RCC 7860 (cell line): Measurements from ENCODE around the gene GPR15.
"Not testable (repeated sequence)": the region's sequence is repeated elsewhere in the genome, so short reads cannot be mapped to it uniquely, and the experiment has no call there.

Experiments used
- DNase-seq: peaks from one replicate; pipeline ENCODE4 v3.0.0-alpha.2; 2015; ENCODE audit warnings: low spot score
- FAIRE-seq: peaks from 2 replicates; lab custom pipeline; 2012; peaks lifted over from hg19 to GRCh38; lab: Jason Lieb, UNC

GPR15 gene

DNA sequence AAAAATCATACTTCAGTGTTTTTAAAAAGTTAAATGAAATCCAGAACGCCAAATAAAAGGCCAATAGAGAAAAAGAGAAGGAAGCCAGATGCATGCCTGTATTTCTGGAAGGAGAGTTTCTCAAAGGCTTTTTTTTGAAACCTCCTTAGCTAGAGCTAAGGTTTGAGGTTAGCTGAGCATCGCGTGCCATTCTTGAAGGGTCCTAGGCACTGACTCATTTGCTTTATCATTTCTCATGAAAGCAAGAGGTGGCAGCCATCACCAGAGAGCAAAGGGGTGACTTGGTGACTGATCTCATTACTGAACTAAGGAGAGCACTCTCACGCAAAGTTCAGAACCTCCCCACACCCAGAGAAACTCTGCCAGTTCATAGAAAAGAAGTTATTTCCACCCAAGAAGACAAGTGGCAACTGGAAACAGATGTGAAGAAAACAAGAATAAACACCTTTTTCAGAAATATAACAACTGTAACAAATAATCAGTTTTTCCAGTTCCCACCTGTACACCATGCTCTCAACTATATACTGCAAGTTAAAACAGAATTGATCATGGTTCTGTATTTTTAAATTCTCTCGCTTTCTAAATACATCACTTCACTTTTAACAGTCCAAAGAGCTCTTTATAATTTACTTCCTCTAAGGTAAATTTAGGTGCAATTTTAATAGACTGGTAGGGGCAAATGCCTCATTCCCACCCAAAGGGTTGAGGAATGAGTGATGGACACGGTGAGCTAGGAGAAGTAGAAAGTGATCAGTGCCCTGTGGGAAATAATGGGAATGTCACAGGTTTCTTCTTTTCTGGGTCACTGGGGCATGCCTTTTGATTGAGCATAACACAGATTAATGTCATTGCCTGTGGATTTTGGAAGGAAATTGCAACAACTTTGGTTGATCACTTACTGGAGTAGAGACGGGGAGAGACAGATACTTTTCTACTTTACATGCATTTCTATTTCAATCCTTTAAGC is 24.7 kb downstream of the GPR15 start:
- FAIRE-seq (peak; percentile 88), DNase-seq (peak; percentile 79)

DNA sequence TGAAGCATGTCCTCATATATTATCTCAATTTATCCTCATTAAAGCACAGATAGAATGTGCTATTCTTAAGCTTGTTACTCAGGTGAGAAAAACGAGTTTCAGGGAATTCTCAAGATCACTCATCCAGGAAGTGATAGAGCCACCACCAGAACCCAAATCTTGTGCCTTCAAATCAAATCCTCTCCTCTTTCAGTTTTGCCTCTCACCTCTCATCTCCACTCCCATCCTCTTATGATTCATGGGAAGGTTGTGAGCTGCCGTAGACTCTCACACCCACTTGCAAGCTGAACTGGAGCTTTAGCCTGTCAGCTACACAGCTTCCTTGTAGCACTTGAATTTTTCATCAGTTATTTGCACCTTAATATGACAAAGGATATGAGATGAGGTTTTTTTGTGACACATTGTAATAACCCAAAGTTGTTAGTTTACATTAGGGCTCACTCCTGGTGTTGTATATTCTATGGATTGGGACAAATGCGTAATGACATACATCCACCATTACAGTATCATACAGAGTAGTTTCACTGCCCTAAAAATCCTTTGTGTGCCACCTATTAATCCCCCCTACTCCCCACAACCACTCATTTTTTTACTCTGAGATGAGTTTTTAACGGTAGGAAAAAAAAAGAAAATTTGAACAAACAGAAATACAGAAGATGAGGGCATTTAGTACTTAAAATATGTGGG is 25.7 kb downstream of the GPR15 start:
- peak; percentile 17 for DNase-seq
- FAIRE-seq: peak; percentile 41

DNA sequence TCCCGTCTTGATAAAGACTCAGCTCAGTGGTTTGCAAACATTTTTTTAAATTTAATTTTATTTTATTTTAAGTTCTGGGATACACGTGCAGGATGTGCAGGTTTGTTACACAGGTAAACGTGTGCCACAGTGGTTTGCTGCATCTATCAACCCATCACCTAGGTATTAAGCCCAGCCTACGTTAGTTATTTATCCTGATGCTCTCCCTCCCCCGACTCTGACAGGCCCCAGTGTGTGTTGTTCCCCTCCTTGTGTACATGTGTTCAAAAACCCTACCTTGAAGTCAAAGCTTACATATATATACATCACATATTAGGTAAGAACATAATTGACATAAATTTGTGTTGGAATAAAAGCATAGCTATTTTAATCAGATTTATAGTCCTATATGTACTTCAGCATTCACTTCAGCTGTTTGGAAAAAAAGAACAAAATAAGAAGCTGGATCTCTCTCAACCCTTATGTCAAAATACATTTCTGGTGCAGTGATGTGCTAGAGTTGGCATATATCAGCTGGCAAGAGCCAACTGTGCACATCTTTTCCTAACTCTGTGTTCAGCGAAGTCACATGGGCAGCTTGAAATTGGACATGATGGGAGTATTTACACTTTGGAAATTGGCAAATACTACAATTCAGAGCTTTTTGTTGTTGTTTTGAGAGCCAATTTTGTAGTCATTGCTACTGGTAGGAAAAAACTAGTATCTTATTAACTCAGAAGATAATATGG is 26.5 kb downstream of the GPR15 start:
- FAIRE-seq: no peak
- no peak for DNase-seq

DNA sequence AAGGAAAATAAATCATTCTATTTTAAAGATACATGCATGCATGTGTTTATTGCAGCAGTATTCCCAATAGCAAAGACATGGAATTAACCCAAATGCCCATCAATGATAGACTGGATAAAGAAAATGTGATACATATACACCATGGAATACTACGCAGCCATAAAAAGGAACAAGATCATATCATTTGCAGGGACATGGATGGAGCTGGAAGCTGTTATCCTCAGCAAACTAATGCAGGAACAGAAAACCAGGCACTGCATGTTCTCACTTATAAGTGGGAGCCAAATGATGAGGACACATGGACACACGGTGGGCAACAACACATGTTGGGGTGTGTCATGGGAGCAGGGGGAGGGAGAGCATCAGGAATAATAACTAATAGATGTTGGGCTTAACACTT is 28.0 kb downstream of the GPR15 start:
- FAIRE-seq, DNase-seq: not testable (repeated sequence)

DNA sequence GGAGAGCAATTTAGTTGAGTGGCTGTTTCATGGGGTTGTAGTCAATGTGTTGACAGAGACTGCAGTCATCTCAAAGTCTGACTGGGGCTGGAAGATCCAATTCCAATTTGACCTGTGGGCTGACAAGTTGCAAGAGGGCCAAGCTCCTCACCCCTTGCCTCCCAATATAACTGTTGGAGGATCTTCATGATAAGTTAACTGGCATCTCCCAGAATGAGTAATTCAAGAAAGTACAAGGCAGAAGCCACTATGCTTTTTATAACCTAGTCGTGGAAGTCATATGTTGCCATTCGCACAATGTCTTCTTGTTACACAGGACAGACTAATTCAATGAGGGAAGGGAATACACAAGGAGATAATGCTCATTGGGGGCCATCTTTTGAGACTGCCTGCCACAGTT is 29.1 kb downstream of the GPR15 start:
- no peak for FAIRE-seq
- DNase-seq: no peak

DNA sequence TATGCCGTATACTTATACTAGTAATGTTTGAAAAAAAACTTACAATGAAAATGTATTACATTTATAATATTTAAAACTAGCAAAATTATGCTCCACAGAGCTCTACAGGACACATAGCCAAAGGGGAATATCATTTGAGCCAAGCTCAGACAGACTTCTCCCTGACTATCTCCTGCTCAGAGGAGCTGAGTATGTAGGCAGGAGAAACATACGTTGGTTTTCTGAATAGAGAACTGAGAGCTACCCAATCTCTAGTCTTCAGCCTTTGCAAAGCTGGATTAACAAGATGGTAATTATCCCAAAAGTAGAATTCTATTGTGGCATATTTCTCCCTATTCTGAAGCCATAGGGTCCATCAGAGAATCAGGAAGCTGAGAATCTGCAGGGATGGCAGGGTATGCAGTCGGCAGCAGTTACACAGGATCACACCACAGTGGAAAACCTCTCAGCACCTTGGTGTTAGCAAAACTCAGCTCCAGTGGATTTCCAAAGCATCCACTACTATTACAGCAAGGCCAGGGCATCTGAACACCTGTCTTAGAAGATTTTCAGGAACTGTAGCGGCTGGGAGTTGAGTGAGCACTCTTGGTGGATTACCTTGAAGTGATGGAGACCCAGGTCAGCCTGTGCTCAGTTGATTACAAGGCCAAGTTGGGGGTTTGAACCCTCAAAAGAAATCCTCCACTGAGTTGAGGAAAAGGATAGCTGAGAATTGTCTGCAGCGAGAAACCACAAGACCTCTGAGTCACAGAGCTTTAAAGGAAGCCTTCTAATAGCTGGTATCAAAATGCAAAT is 30.1 kb downstream of the GPR15 start:
- FAIRE-seq (peak; percentile 91), DNase-seq (peak; percentile 26)

DNA sequence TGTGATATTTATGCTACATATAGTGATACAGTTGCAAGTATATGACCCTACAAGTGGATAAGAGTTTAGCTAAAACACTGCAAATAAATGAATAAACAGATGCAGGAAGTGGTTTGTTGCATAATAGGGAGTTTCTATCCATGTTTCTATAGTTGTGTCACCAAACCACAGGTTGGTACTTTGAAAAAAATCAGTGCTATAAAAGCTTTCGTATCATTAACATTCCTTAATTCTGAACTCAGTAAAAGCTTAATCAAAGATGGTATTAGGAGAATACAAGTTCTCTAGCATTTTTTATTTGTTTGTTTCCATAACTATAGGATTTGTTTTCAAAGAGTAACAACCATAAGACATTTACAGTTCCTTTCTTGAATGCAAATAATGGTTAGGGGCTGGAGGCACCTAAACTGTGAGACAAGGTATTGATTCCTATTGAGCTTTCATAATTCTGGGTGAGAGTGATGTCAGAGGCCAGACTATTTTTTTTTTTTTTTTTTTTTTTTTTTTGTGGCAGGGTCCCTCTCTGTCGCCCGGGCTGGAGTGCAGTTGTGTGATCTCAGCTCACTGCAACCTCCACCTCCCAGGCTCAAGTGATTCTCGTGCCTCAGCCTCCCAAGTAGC is 32.0 kb downstream of the GPR15 start:
- FAIRE-seq (peak; percentile 88), DNase-seq (peak; percentile 56)

DNA sequence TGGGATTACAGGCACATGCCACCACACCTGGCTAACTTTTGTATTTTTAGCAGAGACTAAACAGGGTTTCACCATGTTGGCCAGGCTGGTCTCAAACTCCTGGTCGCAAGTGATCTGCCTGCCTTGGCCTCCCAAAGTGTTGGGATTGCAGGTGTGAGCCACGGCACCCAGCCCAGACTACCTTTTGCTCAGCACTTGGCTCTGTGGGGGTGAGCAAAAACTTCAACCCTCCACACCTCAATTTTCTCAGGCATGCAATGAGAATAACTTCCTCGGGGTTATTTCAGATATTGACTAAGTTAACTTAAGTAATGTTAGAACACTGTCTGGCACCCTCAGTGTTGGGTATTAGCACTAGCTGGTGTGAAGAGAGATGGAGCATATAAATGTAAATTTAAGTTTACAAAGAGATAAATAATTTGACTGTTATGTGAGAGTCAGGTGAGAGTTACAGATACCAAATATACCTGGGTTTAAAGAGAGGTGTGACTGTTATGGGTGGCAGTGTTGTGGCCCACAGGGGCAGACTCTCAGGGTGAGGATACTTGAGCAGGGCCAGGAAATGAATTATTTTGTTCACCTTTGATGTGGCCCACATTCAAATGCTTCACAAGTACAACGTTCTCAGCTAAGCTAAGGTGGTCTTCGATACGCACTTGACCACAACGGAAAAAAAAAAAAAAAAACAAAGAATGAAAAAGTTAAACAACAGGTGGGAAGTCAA is 32.7 kb downstream of the GPR15 start:
- DNase-seq: no peak
- FAIRE-seq: no peak

DNA sequence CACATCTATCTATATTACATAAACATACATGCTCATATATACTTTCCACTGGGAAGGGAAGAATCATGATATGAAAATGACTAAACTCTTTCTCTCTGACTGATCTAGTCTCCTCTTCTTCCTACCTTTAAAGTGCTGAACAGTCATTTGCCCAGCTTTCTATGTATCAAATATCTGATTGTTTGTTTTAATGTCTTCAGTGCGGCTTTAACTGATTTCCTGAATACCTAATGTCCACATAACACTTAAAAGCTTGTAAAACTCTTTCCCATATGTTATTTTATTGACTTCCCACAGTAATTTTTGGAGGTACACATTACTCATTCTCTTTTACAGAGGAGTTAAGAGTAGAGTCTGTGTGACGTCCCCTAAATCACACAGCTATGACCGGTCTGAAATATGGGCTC is 33.5 kb downstream of the GPR15 start:
- DNase-seq: no peak
- no peak for FAIRE-seq

DNA sequence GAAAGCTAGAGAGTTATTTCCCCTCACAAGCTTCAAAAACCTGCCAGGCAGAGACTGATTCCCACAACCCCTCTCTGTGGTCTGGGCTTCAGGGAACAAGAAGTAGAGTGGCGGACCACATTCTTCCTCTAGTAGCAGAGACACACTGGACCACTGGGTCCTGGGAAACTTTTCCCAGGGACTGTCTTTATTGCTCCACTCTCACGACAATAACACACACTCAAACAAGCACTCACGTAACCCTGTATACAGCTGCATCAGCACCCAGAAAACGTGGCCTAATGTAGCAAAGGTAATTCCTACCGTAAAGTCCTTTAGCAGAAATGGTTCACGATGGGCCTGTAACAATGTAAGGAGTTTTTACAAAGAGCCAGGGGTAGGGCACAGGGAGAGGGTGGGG is 34.1 kb downstream of the GPR15 start:
- DNase-seq (no peak), FAIRE-seq (no peak)

DNA sequence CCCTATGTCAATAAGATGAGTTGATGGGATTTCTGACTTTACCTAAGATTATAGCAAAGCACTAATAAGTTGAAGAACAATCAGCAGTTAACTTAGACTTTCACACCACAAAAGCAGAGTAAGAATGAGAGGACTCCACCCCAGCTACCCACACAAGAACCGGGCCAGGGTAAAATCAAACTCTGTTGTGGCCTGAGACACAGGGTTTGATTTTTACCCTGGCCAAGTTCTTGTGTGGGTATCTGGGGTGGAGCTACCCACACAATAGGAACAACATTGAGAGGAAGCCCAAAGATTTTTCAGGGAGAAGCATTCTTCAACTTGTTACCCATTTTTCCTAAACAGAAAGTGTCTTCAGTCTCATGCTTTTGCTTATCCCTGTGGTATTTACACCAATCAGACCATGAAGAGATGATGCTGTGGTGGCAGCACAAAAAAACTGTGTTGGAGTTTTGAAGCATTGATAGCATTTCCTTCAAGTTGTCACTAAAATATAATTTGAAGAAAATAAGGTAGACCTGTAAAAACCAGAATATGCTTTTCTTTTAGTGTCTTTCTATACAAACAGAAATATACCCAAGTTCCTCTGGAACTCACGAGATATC is 36.0 kb downstream of the GPR15 start:
- FAIRE-seq (no peak), DNase-seq (no peak)

DNA sequence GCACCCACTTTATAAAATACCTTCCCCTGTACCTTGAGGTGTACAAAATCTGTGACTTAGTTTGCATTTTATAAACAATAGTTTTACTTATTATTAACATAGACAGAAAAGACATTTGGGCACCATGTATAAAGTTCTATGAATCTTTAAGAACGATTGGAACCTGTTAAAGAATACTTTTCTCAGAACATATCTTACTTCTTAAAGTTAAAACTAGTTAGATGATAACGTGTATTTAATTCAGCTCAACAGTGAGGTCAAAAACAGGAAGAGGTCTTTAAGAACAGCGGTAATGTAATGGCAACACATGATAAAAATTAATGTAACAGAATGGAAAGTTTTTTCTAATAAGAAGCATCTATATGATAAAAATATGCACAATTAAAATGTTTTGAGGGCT is 36.6 kb downstream of the GPR15 start:
- DNase-seq: no peak
- no peak for FAIRE-seq

DNA sequence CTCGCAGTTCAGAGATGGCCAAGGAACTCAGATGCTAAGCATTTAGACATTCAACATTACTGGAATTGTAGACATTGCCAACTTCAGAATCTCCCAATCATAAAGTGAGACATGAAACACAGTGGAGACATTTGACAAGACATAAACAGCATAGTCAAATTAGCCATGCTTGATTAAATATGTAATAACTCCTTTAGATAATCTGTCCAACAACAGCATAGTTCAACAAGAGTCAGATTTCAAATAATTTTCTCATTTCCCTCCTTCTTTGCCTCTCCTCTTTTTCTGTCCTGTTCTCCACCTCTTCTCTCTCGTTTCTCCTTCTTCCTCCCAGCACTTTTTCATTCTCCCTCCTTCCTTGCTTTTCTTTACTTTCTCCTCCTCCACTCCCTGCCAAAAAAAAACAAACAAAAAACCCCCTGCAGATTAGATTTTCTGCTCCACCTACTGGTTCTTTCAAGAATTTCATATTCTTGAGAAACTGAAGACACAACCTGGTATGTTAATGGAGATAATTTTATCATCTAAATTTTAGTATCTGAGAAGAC is 41.5 kb downstream of the GPR15 start:
- peak; percentile 82 for FAIRE-seq
- peak; percentile 14 for DNase-seq

DNA sequence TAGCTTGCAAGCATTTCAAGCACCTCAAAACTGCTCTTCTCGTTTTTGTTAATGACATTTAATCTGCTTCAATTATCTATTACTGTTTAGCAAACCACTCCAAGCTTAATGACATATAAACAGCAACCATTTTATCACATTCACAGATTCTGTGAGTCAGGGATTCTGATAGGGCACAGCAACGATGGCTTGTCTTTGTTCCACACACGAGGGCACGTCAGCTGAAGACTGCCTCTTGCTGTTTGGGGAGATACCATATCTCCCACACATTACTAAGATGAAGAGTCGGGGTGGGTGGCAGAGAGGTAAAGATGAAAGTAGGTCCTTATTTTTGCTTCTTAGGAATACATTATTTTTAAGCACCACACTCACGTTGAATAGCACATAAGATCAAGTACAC is 42.4 kb downstream of the GPR15 start:
- DNase-seq (no peak), FAIRE-seq (no peak)

DNA sequence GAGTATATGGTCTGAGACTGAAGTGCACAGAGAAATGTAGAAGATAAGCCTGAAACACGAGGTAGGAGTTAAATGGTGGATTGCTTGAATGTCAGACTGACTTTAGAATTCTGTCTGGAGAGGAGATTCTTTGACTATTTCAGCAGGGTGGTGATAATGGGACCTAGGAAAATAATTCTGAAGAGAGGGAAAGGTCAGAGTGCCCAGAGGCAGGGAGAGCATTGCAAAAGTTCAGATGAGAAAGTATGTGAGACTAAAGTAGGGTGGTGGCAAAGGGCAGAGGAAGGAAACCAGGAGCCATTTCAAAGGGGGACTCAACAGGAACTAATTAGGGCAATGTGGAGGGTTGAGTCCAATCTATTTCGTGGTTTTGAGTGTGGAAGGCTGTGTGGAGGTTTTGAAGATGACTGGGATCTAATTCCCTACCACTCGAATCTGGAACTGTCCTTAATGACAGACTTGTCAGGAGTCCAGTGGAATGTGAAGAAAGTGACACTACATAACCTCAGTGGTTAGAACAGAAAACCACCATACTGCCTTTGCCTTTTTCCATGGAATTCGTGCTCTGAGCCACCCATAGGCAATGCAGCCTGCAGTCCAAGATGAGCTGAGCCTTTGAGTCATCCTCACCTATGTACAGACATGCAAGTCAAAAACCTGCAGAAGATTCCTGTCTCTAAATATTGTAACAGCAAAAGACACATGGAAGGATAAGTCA is 45.6 kb downstream of the GPR15 start:
- peak; percentile 84 for DNase-seq
- FAIRE-seq: peak; percentile 97

DNA sequence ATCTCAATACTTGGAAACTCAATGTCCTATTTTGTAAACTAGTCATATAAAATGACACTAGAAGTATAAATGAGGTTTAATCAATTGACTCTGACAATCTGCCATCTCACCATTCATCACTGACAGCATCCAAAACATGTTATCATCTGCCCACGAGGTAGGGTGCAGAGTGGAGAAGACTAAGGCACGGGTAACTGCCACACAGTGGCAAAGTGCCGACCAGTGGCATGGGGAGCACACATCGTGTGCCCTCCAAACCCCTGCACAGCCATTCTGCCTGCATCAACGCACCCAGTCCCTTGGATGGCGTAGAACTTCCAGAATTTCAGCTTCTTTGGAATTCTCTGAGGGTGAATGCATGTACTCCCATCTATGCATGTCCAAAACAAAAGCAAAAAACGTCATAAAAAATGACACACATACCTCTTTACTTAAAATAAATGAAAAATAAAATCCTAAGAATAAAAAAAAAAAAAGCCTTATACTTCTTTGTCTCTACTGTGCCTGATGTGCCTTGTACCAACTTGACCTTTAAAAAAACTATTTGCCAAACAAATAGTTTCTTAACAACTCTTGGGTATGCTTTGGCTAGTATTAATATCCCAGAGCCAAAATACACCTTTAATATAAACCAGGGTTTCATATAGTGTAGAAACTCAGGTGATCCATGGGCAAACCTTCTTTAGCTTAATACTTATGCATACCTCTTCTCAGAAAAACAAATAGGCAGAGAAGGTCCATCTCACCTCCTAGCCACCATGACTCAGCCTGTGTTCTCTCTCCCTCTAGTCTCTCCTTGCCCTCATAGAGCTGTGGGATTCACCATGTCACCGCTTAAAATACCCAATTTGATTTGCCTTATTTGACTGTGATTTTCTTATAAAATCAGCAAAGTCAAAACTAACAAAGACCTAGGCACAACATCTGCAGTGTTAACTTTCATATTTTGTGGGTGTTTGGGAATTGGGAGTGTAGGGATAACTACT is 48.9 kb downstream of the GPR15 start:
- no peak for FAIRE-seq

DNA sequence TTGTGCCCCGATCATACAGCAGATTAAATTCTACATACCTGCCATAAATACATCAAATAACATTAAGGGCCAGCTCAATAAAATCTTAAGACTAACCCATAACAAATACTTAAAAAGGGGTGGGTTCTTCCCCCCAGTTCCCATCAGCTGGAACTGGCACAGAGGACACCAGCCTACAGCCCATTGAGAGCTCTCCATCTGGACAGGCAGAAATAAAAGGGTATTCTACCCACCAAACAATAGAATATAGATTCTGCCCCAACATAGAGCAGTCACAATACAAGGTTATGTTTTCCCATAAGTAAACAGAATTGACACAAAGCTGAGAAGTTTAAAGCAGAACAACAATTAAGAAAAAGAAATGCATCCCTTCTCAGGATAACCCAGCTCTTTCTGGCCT is 49.7 kb downstream of the GPR15 start:
- FAIRE-seq (no peak), DNase-seq (no peak)

More for the DNA sequence above, 48.9 kb downstream of the GPR15 start:
- DNase-seq: no peak
